OCI-LY3 (cell line): ENCODE data around the gene SMIM21.

Source experiments
- H2AFZ ChIP-seq: fragments of 200-600, 300-600 bp; shearing (Covaris generic); 2 replicates; pipeline ENCODE4 v1.6.0; 2014; ENCODE audit warnings: antibody characterized with exemption, low read depth, low read length
- H3K27ac ChIP-seq: fragments of 200-600, 300-600 bp; sonication (generic); 2 replicates; pipeline ENCODE4 v1.5.1; 2014; ENCODE audit warnings: mild to moderate bottlenecking, low read length, moderate library complexity, mixed read lengths
- H3K27me3 ChIP-seq: fragments of 200-600, 300-600 bp; sonication (generic); 2 replicates; pipeline ENCODE4 v1.6.1; 2014; ENCODE audit warnings: low read depth, low read length, mixed read lengths
- H3K36me3 ChIP-seq: fragments of 200-600, 300-600 bp; sonication (generic); replicated peaks from 2 replicates; pipeline ENCODE3; 2014; ENCODE audit warnings: low read depth, low read length, mixed read lengths
- H3K4me1 ChIP-seq: fragments of 300-600, 200-600 bp; sonication (generic); 2 replicates; pipeline ENCODE4 v1.6.1; 2014; ENCODE audit warnings: low read length, mixed read lengths
- H3K4me2 ChIP-seq: fragments of 200-600, 300-600 bp; sonication (generic); 2 replicates; pipeline ENCODE4 v1.6.1; 2014; ENCODE audit warnings: low read length, mixed read lengths
- H3K4me3 ChIP-seq: fragments of 300-600, 200-600 bp; sonication (generic); 2 replicates; pipeline ENCODE4 v1.5.1; 2014; ENCODE audit warnings: antibody characterized with exemption, mild to moderate bottlenecking, low read length, moderate library complexity
- H3K79me2 ChIP-seq: fragments of 300-600, 200-600 bp; shearing (Covaris generic); 2 replicates; pipeline ENCODE4 v1.6.1; 2014; ENCODE audit warnings: mild to moderate bottlenecking, low read length, mixed read lengths
- H3K9ac ChIP-seq: fragments of 300-600, 200-600 bp; shearing (Covaris generic); 2 replicates; pipeline ENCODE4 v1.6.0; 2014; ENCODE audit warnings: mild to moderate bottlenecking, low read length, moderate library complexity
- H3K9me3 ChIP-seq: fragments of 200-600, 300-600 bp; shearing (Covaris generic); 2 replicates; pipeline ENCODE4 v1.6.1; 2014; ENCODE audit warnings: low read length, mixed read lengths; ENCODE audit not compliant: insufficient read depth
- H4K20me1 ChIP-seq: fragments of 200-600, 300-600 bp; sonication (generic); 2 replicates; pipeline ENCODE4 v1.6.1; 2016; ENCODE audit warnings: low read length, mixed read lengths; ENCODE audit not compliant: insufficient read depth
- EZH2phosphoT487 ChIP-seq: fragments of 200-600 bp; shearing (Covaris generic); IDR thresholded peaks from 2 replicates; pipeline ENCODE4 v1.6.1; 2018; ENCODE audit warnings: antibody characterized with exemption, mixed run types, low read depth
- TF ChIP-seq, protein P1 (sequence below): fragments of 200-600, 300-600 bp; sonication (generic); IDR thresholded peaks from 2 replicates; pipeline ENCODE4 v1.5.1; 2014; ENCODE audit warnings: antibody characterized with exemption, low read length, low read depth

SMIM21 gene

GRCh38 chr18:75378376-75379315, 48.9 kb downstream of the SMIM21 start:
- peaks cover 8% of the 10 kb centered on the region; the same call in 1 of the 2 replicates for H3K9me3 ChIP-seq
- H3K79me2 ChIP-seq: no peaks in the 10 kb centered on the region
- H3K9ac ChIP-seq: no peak overlapping the region
- no peak overlapping the region for H2AFZ ChIP-seq
- H3K27ac ChIP-seq: no peak overlapping the region
- peaks cover 32% of the 10 kb centered on the region for H3K27me3 ChIP-seq
- no peaks in the 10 kb centered on the region for H4K20me1 ChIP-seq
- H3K4me3 ChIP-seq: no peak overlapping the region
- no peaks in the 10 kb centered on the region for H3K4me1 ChIP-seq
- no peaks in the 10 kb centered on the region for H3K36me3 ChIP-seq
- no peak overlapping the region for H3K4me2 ChIP-seq
- TF ChIP-seq, protein P1, sequence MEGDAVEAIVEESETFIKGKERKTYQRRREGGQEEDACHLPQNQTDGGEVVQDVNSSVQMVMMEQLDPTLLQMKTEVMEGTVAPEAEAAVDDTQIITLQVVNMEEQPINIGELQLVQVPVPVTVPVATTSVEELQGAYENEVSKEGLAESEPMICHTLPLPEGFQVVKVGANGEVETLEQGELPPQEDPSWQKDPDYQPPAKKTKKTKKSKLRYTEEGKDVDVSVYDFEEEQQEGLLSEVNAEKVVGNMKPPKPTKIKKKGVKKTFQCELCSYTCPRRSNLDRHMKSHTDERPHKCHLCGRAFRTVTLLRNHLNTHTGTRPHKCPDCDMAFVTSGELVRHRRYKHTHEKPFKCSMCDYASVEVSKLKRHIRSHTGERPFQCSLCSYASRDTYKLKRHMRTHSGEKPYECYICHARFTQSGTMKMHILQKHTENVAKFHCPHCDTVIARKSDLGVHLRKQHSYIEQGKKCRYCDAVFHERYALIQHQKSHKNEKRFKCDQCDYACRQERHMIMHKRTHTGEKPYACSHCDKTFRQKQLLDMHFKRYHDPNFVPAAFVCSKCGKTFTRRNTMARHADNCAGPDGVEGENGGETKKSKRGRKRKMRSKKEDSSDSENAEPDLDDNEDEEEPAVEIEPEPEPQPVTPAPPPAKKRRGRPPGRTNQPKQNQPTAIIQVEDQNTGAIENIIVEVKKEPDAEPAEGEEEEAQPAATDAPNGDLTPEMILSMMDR: no peak
- TF ChIP-seq EZH2phosphoT487: no peak

GRCh38 chr18:75377926-75378325, 49.6 kb downstream of the SMIM21 start:
- no peak for TF ChIP-seq EZH2phosphoT487
- TF ChIP-seq, protein P1: no peak
- no peaks in the 10 kb centered on the region for H3K36me3 ChIP-seq
- H2AFZ ChIP-seq: no peak overlapping the region
- no peaks in the 10 kb centered on the region for H3K4me1 ChIP-seq
- peaks cover 8% of the 10 kb centered on the region; the same call in 1 of the 2 replicates for H3K9me3 ChIP-seq
- H3K79me2 ChIP-seq: no peaks in the 10 kb centered on the region
- H3K27me3 ChIP-seq: peaks cover 26% of the 10 kb centered on the region; the same call in 1 of the 2 replicates
- H3K9ac ChIP-seq: no peak overlapping the region
- no peak overlapping the region for H3K4me3 ChIP-seq
- no peak overlapping the region for H3K4me2 ChIP-seq
- no peaks in the 10 kb centered on the region for H4K20me1 ChIP-seq
- H3K27ac ChIP-seq: no peak overlapping the region

DNA sequence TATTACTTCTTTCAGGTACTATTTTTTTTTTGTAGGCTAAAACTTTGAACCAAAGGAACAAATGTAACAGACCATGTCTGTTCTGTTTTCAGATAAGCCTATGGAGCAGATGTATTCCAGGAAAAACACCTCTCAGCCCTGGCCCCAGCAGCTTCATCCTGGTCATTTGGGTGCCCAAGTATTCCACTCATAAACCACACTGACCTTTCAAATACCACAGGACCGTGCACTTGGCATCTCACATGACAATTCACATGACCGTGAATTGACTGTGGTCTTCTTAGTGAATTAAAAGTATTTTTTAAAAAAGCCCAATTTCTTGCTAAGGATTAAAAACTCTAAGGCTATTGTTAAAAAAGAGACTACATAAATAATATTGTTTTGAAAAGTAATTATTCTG, 50.2 kb downstream of the SMIM21 start:
- TF ChIP-seq EZH2phosphoT487: no peak

GRCh38 chr18:75376004-75376403, 51.5 kb downstream of the SMIM21 start:
- Histone ChIP-seq H3K9ac (no peak overlapping the region), H3K4me3 (no peak overlapping the region), H3K4me2 (no peak overlapping the region), H3K4me1 (no peaks in the 10 kb centered on the region), H3K9me3 (peaks cover 8% of the 10 kb centered on the region; the same call in 1 of the 2 replicates), H3K36me3 (no peaks in the 10 kb centered on the region), H3K27me3 (peaks cover 12% of the 10 kb centered on the region; the same call in 1 of the 2 replicates), H3K27ac (no peak overlapping the region), H3K79me2 (no peaks in the 10 kb centered on the region), H4K20me1 (no peaks in the 10 kb centered on the region), H2AFZ (no peak overlapping the region)
- TF ChIP-seq, protein P1: no peak
- TF ChIP-seq EZH2phosphoT487: no peak

More for the DNA sequence above, 50.2 kb downstream of the SMIM21 start:
- no peak overlapping the region for H3K27ac ChIP-seq
- H3K4me3 ChIP-seq: no peak overlapping the region
- no peaks in the 10 kb centered on the region for H4K20me1 ChIP-seq
- peaks cover 8% of the 10 kb centered on the region; the same call in 1 of the 2 replicates for H3K9me3 ChIP-seq
- H3K79me2 ChIP-seq: no peaks in the 10 kb centered on the region
- H3K9ac ChIP-seq: no peak overlapping the region
- no peak overlapping the region for H2AFZ ChIP-seq
- no peak overlapping the region for H3K4me2 ChIP-seq
- no peaks in the 10 kb centered on the region for H3K4me1 ChIP-seq
- H3K36me3 ChIP-seq: no peaks in the 10 kb centered on the region
- H3K27me3 ChIP-seq: peaks cover 20% of the 10 kb centered on the region; the same call in 1 of the 2 replicates
